B cell (primary cell): ENCODE measurements around the gene RNF150. TPM values are rescaled to one million over a fixed set of nuclear protein-coding genes. Genes with fewer than 3 reads are reported as not detected.

Experiments used
- ATAC-seq: fragments of 200-7000 bp; cut with Tn5 transposase; one replicate; pipeline ENCODE4 v1.10.0; 2021; ENCODE audit warnings: low read depth, mild to moderate bottlenecking, moderate number of reproducible peaks, moderate library complexity
- CTCF ChIA-PET: fragments of 350-600 bp; sonication (Branson Sonifier 250); formaldehyde crosslinking; loops from one replicate; lab custom pipeline; 2021; ENCODE audit warnings: antibody characterized with exemption, inconsistent platforms; lab: Charles Lee
- POLR2A ChIA-PET: fragments of 350-600 bp; sonication (Branson Sonifier 250); formaldehyde crosslinking; loops from one replicate; lab custom pipeline; 2021; ENCODE audit warnings: antibody characterized with exemption; lab: Charles Lee
- DNase-seq: peaks from one replicate; pipeline ENCODE4 v3.0.0; 2013
- H2AFZ ChIP-seq: 2 replicates; pipeline ENCODE4 v1.6.1; 2012; ENCODE audit warnings: mild to moderate bottlenecking, low read depth, low read length; ENCODE audit not compliant: insufficient read depth, poor library complexity, severe bottlenecking
- H3K27ac ChIP-seq, 2 donors: 1 replicate in 1 of 2; 2 replicates in 1 of 2; pipeline ENCODE4 v1.5.1; 2012 to 2013; ENCODE audit warnings: low read length in 2 of 2, mild to moderate bottlenecking in 2 of 2, moderate library complexity in 1 of 2
- H3K27me3 ChIP-seq, 4 experiments: fragments of 200-600 bp in 1 of 4; sonication (generic) in 1 of 4; replicated peaks in 1 of 4; 1 replicate in 2 of 4; 2 replicates in 2 of 4; pipeline versions ENCODE4 v1.6.1 to v1.7.0; 2013 to 2016; ENCODE audit warnings: low read length in 3 of 4, mild to moderate bottlenecking in 2 of 4, mixed read lengths in 1 of 4, moderate library complexity in 1 of 4; ENCODE audit not compliant: insufficient read depth in 4 of 4, control insufficient read depth in 3 of 4; ENCODE audit errors: control extremely low read depth in 1 of 4
- H3K36me3 ChIP-seq, 2 experiments: replicated peaks in 1 of 2; 1 replicate in 1 of 2; 2 replicates in 1 of 2; pipeline versions ENCODE4 v1.6.1 to v1.7.1; 2013; ENCODE audit warnings: low read length in 1 of 2; ENCODE audit not compliant: insufficient read depth in 2 of 2, control insufficient read depth in 1 of 2; ENCODE audit errors: control extremely low read depth in 1 of 2, extremely low read depth in 1 of 2
- H3K4me1 ChIP-seq, 2 donors: fragments of 200-600 bp in 1 of 2; sonication (generic) in 1 of 2; 1 replicate in 1 of 2; 2 replicates in 1 of 2; pipeline versions ENCODE4 v1.5.1 to v1.6.1; 2013 to 2017; ENCODE audit warnings: low read length in 2 of 2; ENCODE audit not compliant: control insufficient read depth in 2 of 2, insufficient read depth in 2 of 2
- H3K4me2 ChIP-seq: replicated peaks from 2 replicates; pipeline ENCODE3; 2012; ENCODE audit warnings: mild to moderate bottlenecking, low read depth, low read length; ENCODE audit not compliant: poor library complexity, severe bottlenecking
- H3K4me3 ChIP-seq, 5 experiments: fragments of 200-600 bp in 1 of 5; sonication (generic) in 1 of 5; 1 replicate in 3 of 5; 2 replicates in 2 of 5; pipeline versions ENCODE4 v1.5.1 to v1.7.0; 2011 to 2016; ENCODE audit warnings: low read length in 4 of 5, mild to moderate bottlenecking in 4 of 5, low read depth in 2 of 5, control low read depth in 1 of 5, moderate library complexity in 1 of 5; ENCODE audit not compliant: insufficient read depth in 1 of 5; ENCODE audit errors: control extremely low read depth in 1 of 5, extremely low read depth in 1 of 5
- H3K79me2 ChIP-seq: fragments of 200-600 bp; sonication (generic); one replicate; pipeline ENCODE4 v1.6.0; 2016; ENCODE audit warnings: low read length; ENCODE audit not compliant: control insufficient read depth, insufficient read depth
- H3K9ac ChIP-seq: fragments of 200-600 bp; sonication (generic); 2 replicates; pipeline ENCODE4 v1.6.1; 2017; ENCODE audit warnings: mild to moderate bottlenecking, low read length, moderate library complexity
- H3K9me3 ChIP-seq, 3 donors: one replicate each; pipeline versions ENCODE4 v1.6.1 to v1.7.1; 2013; ENCODE audit warnings: low read length in 2 of 3; ENCODE audit not compliant: control insufficient read depth in 2 of 3, insufficient read depth in 1 of 3; ENCODE audit errors: control extremely low read depth in 1 of 3
- H4K20me1 ChIP-seq: 2 replicates; pipeline ENCODE4 v1.6.0; 2012; ENCODE audit warnings: mild to moderate bottlenecking, low read length; ENCODE audit not compliant: insufficient read depth, control insufficient read depth, poor library complexity, severe bottlenecking
- H3K27ac Mint-ChIP-seq: one replicate; pipeline ENCODE4 v1.8.0; 2021; ENCODE audit warnings: mixed read lengths
- H3K27me3 Mint-ChIP-seq: one replicate; pipeline ENCODE4 v1.8.0; 2021; ENCODE audit warnings: mixed read lengths
- H3K4me1 Mint-ChIP-seq: one replicate; pipeline ENCODE4 v1.8.0; 2021; ENCODE audit warnings: mixed read lengths
- H3K4me3 Mint-ChIP-seq: one replicate; pipeline ENCODE4 v1.8.0; 2021; ENCODE audit warnings: mixed read lengths
- H3K9me3 Mint-ChIP-seq: one replicate; pipeline ENCODE4 v1.8.0; 2022; ENCODE audit warnings: mixed read lengths; ENCODE audit not compliant: insufficient read depth
- EZH2 ChIP-seq: IDR thresholded peaks from 2 replicates; pipeline ENCODE4 v1.6.1; 2012; ENCODE audit warnings: borderline replicate concordance, low read depth, mild to moderate bottlenecking, moderate library complexity, low read length; ENCODE audit not compliant: insufficient read depth, poor library complexity, severe bottlenecking
- WGBS: methylation state at CpG from one replicate; pipeline ENCODE4 v1.1.5; 2013; ENCODE audit warnings: missing lambda C conversion rate; ENCODE audit not compliant: insufficient coverage; 5-methylcytosine and 5-hydroxymethylcytosine counted together
- intact Hi-C: fragments of 100-400 bp; cut with micrococcal nuclease; formaldehyde crosslinking; loops from one replicate; pipeline ENCODE4 v1.10.0; 2022
- polyA plus RNA-seq: library from polyadenylated mRNA; depleted of rRNA; stranded (reverse); fragments of >200 nt; gene quantifications from 2 replicates; pipeline ENCODE4 v1.2.3, GENCODE V29; 2012
- total RNA-seq, 2 donors: library from RNA; stranded (reverse); fragments of 120-200 nt in 1 of 2; gene quantifications; 1 replicate in 1 of 2; 2 replicates in 1 of 2; pipeline versions ENCODE4 v1.2.3 to v1.2.4, GENCODE V29; 2013 to 2022
- TF ChIP-seq, protein P1 (sequence below): fragments of 200-600 bp; IDR thresholded peaks from one replicate; pipeline ENCODE4 v1.8.0; 2022; ENCODE audit warnings: antibody characterized with exemption, mild to moderate bottlenecking

The RNF150 gene
- total and polyA plus RNA-seq, 2 donors (not counting 1 experiment from before 2014, with no cell fraction given) = not detected

DNA sequence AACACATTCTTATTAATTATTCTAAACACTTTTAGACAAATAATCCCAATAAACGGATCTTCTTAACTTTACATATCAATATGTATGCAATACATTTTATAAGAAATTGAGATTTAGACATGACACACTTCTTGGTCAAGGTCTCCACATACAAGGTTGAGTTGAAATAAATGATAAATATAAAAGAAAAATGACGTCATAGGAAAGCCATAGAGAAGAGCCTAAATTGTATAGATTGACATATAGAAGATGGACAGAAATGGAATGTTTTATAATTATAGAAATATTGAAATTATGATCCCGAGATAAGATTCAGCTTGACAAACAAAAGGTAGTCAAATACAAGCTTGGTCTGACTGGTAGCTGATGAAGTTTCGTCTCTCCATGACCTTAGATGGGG, 87.4 kb downstream of the RNF150 start:
- intact Hi-C loops = no loop called here
- Mint-ChIP-seq H3K27me3 (peaks cover 4% of the 10 kb centered on the region), H3K9me3 (peaks cover 4% of the 10 kb centered on the region), H3K4me1 (no peaks in the 10 kb centered on the region), H3K27ac (no peak overlapping the region), H3K4me3 (no peak overlapping the region)
- CTCF ChIA-PET = no interaction called here
- DNase-seq (no peak), ATAC-seq (no peak)
- H4K20me1 ChIP-seq = no peaks in the 10 kb centered on the region
- no peak overlapping the region for H3K4me2 ChIP-seq
- peaks cover 0 to 4% (median 0%) of the 10 kb centered on the region in 3 donors for H3K9me3 ChIP-seq
- no peak overlapping the region for H3K27ac ChIP-seq
- H3K36me3 ChIP-seq = no peaks in the 10 kb centered on the region
- H3K79me2 ChIP-seq = no peaks in the 10 kb centered on the region
- H3K4me3 ChIP-seq = no peak overlapping the region
- H3K9ac ChIP-seq = no peak overlapping the region
- TF ChIP-seq EZH2 = no peak
- TF ChIP-seq, protein P1, sequence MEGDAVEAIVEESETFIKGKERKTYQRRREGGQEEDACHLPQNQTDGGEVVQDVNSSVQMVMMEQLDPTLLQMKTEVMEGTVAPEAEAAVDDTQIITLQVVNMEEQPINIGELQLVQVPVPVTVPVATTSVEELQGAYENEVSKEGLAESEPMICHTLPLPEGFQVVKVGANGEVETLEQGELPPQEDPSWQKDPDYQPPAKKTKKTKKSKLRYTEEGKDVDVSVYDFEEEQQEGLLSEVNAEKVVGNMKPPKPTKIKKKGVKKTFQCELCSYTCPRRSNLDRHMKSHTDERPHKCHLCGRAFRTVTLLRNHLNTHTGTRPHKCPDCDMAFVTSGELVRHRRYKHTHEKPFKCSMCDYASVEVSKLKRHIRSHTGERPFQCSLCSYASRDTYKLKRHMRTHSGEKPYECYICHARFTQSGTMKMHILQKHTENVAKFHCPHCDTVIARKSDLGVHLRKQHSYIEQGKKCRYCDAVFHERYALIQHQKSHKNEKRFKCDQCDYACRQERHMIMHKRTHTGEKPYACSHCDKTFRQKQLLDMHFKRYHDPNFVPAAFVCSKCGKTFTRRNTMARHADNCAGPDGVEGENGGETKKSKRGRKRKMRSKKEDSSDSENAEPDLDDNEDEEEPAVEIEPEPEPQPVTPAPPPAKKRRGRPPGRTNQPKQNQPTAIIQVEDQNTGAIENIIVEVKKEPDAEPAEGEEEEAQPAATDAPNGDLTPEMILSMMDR = no peak
- no peaks in the 10 kb centered on the region for H3K4me1 ChIP-seq
- H3K27me3 ChIP-seq = no peaks in the 10 kb centered on the region
- no peak overlapping the region for H2AFZ ChIP-seq
- 79% methylated on average over 2 of the region's 4 CpGs for WGBS
- POLR2A ChIA-PET = no interaction called here

DNA sequence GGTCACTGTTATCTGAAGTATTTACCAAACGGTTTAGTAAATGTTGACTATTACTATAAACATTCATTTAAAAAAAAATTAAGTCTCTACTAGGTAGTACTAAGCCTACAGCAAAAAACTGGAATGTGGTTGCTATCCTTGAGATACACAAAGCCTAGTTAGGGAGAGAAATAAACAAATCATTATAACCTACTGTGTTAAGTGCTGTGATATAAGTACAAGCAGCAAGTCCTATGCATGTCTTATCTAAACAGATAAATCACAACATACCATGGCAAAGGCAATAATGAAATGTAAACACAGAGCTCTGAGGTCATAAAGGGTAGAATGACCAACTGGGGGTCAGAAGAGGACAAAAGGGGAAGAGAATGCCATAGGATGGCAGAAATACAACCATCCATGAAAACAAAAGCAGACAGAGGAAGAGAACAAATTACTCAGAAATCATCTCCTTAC, 92.2 kb downstream of the RNF150 start:
- Histone ChIP-seq H3K27me3 (no peaks in the 10 kb centered on the region), H3K4me2 (no peak overlapping the region), H3K4me1 (no peaks in the 10 kb centered on the region), H3K36me3 (no peaks in the 10 kb centered on the region), H2AFZ (no peak overlapping the region), H3K9ac (no peak overlapping the region), H3K27ac (no peak overlapping the region), H4K20me1 (no peaks in the 10 kb centered on the region), H3K9me3 (no peaks in the 10 kb centered on the region), H3K4me3 (no peak overlapping the region), H3K79me2 (no peaks in the 10 kb centered on the region)
- H3K27ac Mint-ChIP-seq = no peak overlapping the region
- no peak for ATAC-seq
- no peak overlapping the region for H3K4me3 Mint-ChIP-seq
- POLR2A ChIA-PET = no interaction called here
- H3K4me1 Mint-ChIP-seq = no peaks in the 10 kb centered on the region
- intact Hi-C loops = no loop called here
- peaks cover 8% of the 10 kb centered on the region for H3K27me3 Mint-ChIP-seq
- TF ChIP-seq EZH2 = no peak
- TF ChIP-seq, protein P1 = no peak
- DNase-seq = no peak
- no peaks in the 10 kb centered on the region for H3K9me3 Mint-ChIP-seq
- WGBS = no CpG with 5 or more reads among the region's 1 CpG
- CTCF ChIA-PET = no interaction called here
